HG03064 (cell line): ENCODE measurements around the gene HIVEP1.
"Not testable (repeated sequence)": the region's sequence is repeated elsewhere in the genome, so short reads cannot be mapped to it uniquely, and the experiment has no call there.

Experiments used
- ATAC-seq: cut with Tn5 transposase; IDR thresholded peaks from one replicate; pipeline ENCODE4 v1.9.1; 2021; ENCODE audit warnings: low read depth; ENCODE audit not compliant: unreplicated experiment

HIVEP1 gene

DNA sequence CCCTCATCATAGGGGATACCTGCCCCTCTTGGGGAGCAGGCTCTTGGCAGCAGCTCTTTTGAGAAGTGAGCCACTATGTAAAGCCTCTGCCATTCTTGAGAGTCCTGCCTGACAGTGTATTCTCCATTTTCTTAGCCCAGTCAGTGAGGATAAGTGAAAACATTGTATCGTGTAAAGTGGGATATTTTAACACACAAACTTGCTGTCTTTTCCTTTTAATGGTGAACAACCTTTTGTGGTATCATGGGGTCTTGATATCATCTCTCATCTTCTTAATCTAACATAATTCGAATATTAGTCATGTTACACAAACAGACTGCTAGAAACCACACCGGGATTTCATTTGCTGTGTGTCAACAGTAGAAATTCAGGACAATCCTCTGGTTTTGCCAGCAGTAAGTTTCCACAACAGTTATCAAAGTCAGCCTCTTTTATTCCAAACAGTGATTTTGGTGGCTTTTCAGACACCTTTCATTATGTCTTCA lies 136.2 kb downstream of the HIVEP1 start:
- no peak for ATAC-seq

- no peak for ATAC-seq
Observed at GRCh38 chr6:12148841-12149240, 136.7 kb downstream of the HIVEP1 start.

GRCh38 chr6:12149944-12150510 lies 137.9 kb downstream of the HIVEP1 start:
- no peak for ATAC-seq

DNA sequence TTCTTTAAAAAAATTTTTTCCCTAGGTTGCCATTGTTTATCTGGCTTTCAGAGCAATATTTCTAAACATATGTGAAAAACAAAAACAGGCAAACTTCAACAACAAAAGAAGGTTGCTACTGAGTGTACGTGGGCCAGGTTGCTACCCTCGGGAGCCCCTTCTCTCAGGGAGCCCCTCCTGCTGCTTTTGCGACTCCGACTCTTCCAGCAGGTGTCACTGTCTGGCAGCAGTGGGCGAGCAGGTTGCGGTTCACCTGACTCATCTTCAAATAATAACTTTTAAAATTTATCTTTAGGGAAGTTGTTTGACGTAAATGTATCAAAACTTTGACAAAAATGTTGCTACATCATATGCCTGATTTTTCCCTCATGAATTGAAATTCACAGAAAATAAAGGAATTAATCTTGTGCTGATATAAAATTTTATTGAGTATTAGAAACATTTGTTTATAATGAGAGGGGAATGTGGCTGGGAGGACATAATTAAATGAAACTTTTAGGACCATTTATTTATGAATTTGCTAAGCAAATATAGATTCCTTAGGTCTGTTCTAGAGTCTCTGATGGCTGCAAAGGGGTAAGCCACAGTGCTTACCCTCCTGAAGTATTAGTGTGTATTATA lies 138.8 kb downstream of the HIVEP1 start:
- ATAC-seq = no peak

DNA sequence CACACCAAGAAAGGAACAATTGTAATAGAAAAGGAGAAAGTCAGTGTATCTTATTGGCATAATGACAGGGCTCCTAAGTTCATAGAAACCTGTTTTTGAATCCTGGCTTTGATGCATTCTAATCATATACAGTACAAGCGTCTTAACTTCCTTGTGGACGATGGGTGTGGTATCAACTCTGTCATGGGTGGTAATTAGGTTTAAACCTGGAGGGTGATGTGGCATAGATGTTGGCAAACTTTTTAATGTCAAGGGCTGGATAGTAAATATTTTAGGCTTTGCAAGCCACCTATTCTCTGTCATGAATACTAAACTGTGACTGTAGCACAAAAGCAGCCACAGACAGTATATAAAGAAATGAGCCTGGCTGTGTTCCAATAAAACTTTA lies 139.3 kb downstream of the HIVEP1 start:
- ATAC-seq = no peak

DNA sequence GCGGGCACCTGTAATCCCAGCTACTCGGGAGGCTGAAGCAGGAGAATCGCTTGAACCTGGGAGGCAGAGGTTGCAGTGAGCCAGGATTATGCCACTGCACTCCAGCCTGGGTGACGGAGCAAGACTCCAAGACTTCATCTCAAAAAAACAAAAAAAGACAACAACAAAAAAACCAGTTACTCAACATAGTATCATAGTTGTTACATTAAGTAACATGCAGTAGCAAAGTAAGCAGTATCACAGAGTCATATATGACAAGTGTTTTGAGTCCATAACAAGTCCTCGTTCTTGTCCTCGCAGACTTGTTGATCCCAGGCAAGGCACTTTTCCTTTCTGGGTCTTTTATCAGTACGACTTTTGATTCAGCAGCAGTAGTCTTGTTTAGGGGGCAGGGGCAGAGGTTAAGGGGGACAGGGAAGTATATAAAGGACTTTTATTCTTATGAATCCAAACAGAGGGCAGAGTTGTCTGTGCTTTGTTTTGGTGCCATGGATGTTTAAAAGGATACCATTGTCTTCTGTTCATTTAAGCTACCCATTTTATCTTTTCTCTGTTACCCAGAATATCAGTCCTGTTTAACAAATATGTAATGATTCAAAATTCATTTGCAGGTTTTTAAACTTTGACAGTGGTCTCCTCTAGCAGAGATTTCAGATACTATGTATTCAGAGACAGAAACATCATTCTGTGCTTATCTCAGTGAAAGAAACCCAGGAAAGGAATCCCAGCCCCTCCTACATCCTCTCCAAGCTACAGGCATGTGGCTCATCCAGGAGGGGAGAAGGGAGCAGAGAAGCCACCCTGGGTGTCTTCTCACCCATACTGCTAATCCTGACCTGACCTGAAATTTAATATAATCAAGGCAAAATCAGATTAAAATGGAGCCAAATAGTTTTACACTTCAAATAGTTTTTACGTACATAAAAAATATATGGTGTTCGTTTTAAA lies 140.2 kb downstream of the HIVEP1 start:
- no peak for ATAC-seq

- ATAC-seq = not testable (repeated sequence)
Observed at GRCh38 chr6:12155769-12156168, 143.7 kb downstream of the HIVEP1 start.

- ATAC-seq = no peak
Observed at GRCh38 chr6:12158686-12159415, 146.7 kb downstream of the HIVEP1 start.

DNA sequence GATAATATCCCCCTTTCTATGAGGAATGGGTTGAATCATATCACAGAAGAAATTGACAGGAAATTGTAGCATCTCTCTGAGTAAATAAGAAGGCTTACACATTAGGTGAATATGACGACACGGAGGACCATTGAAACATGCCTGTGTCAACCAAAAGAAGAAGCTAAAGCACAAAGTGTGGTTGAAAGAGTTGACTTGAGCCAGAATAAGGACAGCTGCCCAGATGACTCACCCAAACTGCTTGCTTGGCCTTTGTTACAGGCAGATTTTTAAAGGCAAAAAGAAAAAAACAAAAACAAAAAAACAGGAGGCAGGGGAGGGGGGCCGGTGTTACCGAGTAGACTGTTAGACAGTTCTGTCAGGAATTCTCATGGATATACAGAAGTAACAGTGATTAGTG lies 148.2 kb downstream of the HIVEP1 start:
- no peak for ATAC-seq

DNA sequence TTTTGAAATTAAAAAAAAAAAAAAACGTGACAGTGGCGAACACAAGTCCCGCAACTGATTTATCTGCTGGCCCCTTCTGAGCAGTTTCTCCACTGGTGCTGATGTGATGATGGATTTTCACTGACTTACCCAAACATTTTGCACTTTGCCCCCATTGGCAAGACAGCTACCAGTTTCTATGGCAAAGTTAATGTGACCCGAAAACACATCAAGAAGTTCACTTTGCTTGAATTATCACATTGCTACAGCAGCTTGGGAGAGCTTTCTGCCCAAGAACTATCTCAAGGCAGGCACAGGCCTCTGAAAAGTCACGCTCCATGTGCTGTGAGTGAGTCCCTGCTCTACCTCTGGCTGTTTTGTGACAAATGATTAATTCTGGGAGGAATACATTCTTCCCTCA lies 150.1 kb downstream of the HIVEP1 start:
- ATAC-seq = no peak

GRCh38 chr6:12163149-12163548 lies 151.0 kb downstream of the HIVEP1 start:
- ATAC-seq = peak; percentile 66

DNA sequence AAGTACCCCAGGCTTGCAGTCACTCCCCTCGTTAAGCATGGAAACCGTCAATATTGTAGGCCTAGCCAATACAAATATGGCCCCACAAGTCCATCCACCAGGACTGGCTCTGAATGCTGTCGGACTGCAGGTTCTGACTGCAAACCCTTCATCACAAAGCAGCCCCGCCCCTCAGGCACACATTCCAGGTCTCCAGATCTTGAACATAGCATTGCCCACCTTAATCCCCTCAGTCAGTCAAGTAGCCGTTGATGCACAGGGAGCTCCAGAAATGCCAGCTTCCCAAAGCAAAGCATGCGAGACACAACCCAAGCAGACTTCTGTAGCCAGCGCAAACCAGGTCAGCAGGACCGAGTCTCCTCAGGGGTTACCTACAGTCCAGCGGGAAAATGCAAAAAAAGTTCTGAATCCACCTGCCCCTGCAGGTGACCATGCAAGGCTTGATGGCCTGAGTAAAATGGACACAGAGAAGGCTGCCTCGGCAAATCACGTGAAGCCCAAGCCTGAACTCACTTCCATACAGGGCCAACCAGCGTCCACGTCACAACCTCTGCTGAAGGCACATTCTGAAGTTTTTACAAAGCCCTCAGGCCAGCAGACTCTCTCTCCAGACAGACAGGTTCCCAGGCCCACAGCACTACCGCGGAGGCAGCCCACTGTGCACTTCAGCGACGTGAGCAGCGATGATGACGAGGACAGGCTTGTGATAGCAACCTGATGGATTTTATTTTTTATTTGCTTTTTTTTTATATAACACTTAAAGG lies 151.8 kb downstream of the HIVEP1 start:
- ATAC-seq = no peak

GRCh38 chr6:12164508-12164770 lies 152.3 kb downstream of the HIVEP1 start:
- ATAC-seq = no peak

DNA sequence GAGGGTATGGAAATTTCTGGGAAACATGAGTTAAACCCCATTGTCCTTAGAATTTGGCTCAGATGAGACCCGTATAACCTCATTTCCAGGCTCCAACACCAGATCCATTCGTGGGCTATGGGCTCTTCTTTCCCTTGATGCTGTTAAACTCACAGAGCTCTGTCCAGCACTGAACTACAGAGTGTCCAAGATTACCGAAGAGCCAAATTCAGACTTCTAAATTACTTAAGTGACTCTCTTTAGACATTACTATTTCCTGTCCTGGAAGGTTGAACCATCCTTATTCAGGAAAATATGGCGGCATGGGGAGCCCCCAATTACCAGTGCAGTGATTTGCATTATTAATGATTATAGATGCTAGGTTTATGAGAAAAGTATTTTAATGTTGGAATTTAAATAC lies 153.2 kb downstream of the HIVEP1 start:
- ATAC-seq = no peak

DNA sequence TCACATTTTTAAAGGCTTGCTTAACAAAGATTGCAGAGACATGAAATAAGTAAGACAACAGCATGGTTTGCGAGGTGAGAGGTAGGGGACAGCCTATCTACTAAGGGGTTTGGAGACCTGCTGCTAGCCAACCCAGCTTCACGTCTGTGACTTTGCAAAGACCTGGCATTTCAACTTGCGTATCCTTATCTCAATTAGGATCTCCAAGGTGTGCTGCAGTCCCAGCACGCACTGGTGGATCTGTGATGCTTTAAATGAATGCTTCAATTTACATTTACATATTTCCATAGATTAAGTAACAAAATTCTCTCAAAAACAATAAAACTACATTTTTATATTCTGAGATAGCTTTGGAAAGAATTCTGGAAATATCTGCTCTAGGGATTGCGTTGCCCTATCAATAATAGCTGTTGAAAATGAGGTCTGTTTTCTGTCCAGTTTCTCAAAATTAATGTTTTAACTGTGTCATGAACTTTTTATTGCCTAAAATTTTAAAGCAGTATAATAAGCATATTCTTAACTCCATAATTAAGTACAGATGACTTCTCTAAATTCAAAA lies 153.7 kb downstream of the HIVEP1 start:
- no peak for ATAC-seq

- ATAC-seq = no peak
Observed at GRCh38 chr6:12169377-12169776, 157.3 kb downstream of the HIVEP1 start.

GRCh38 chr6:12170351-12171092 lies 158.4 kb downstream of the HIVEP1 start:
- ATAC-seq = no peak

GRCh38 chr6:12171717-12172116 lies 159.6 kb downstream of the HIVEP1 start:
- no peak for ATAC-seq

DNA sequence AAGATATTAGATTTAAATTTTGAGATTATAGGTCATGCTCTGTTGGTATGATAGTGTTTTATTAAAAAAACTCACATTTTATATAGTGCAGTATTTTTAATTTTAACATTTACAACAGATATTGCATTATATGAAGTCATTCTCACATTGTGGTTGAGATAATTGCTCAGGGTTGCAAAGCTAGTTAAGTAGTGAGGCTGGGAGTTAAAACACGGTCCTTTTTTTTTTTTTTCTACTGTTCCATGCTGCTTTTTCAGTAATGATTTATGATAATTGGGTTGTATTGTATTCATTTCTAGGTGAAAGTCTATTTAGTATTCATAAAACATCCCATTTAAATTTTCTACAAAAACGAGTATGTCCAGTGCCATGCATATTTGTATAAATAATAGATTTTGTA lies 160.5 kb downstream of the HIVEP1 start:
- no peak for ATAC-seq
